Common myeloid progenitor, CD34-positive (primary cell): Measurements from ENCODE around the gene IGFLR1.

ENCODE experiments used
- CTCF ChIA-PET: fragments of 350-600 bp; sonication (Branson Sonifier 250); formaldehyde crosslinking; loops from one replicate; lab custom pipeline; 2021; ENCODE audit warnings: antibody characterized with exemption; lab: Charles Lee
- POLR2A ChIA-PET: fragments of 350-600 bp; sonication (Branson Sonifier 250); formaldehyde crosslinking; loops from one replicate; lab custom pipeline; 2021; ENCODE audit warnings: antibody characterized with exemption; lab: Charles Lee
- DNase-seq, 3 donors: peaks; one replicate each; pipeline versions ENCODE4 v3.0.0 to v3.0.0-alpha.2; 2013
- H3K27ac ChIP-seq, 2 experiments: 1 replicate in 1 of 2; 2 replicates in 1 of 2; pipeline ENCODE4 v1.7.0; 2013; ENCODE audit warnings: inconsistent platforms in 2 of 2, low read length in 2 of 2, mild to moderate bottlenecking in 2 of 2, low read depth in 1 of 2, moderate library complexity in 1 of 2; ENCODE audit not compliant: severe bottlenecking in 2 of 2, insufficient read depth in 1 of 2, poor library complexity in 1 of 2
- H3K27me3 ChIP-seq, 5 experiments: replicated peaks in 2 of 5; 1 replicate in 3 of 5; 2 replicates in 2 of 5; pipeline versions ENCODE4 v1.6.1 to v1.7.0; 2013; ENCODE audit warnings: low read length in 4 of 5, mild to moderate bottlenecking in 2 of 5, moderate library complexity in 2 of 5, inconsistent platforms in 1 of 5; ENCODE audit not compliant: insufficient read depth in 5 of 5, control insufficient read depth in 4 of 5
- H3K36me3 ChIP-seq, 4 experiments: 1 replicate in 2 of 4; 2 replicates in 2 of 4; pipeline versions ENCODE4 v1.6.1 to v1.7.0; 2013; ENCODE audit warnings: low read length in 3 of 4, control low read depth in 1 of 4, mild to moderate bottlenecking in 1 of 4; ENCODE audit not compliant: control insufficient read depth in 4 of 4, insufficient read depth in 4 of 4
- H3K4me1 ChIP-seq, 4 experiments: 1 replicate in 3 of 4; 2 replicates in 1 of 4; pipeline versions ENCODE4 v1.6.1 to v1.7.1; 2013; ENCODE audit warnings: low read length in 3 of 4, mild to moderate bottlenecking in 3 of 4, control low read depth in 1 of 4, inconsistent platforms in 1 of 4, moderate library complexity in 1 of 4; ENCODE audit not compliant: control insufficient read depth in 4 of 4, insufficient read depth in 4 of 4; ENCODE audit errors: control extremely low read depth in 1 of 4
- H3K4me3 ChIP-seq, 7 experiments: 1 replicate in 4 of 7; 2 replicates in 3 of 7; pipeline versions ENCODE4 v1.5.1 to v1.7.0; 2013; ENCODE audit warnings: mild to moderate bottlenecking in 7 of 7, low read length in 6 of 7, moderate library complexity in 6 of 7, inconsistent platforms in 2 of 7, low read depth in 2 of 7, control low read depth in 1 of 7; ENCODE audit not compliant: insufficient read depth in 4 of 7, control insufficient read depth in 1 of 7; ENCODE audit errors: extremely low read depth in 1 of 7
- H3K9me3 ChIP-seq, 5 experiments: 1 replicate in 4 of 5; 2 replicates in 1 of 5; pipeline versions ENCODE4 v1.6.1 to v1.7.1; 2013; ENCODE audit warnings: low read length in 4 of 5, mild to moderate bottlenecking in 2 of 5, inconsistent platforms in 1 of 5, low read depth in 1 of 5, moderate library complexity in 1 of 5; ENCODE audit not compliant: control insufficient read depth in 4 of 5, insufficient read depth in 2 of 5; ENCODE audit errors: control extremely low read depth in 1 of 5
- WGBS: methylation state at CpG from one replicate; pipeline ENCODE4 v1.1.5; 2013; ENCODE audit not compliant: insufficient coverage; 5-methylcytosine and 5-hydroxymethylcytosine counted together

IGFLR1 gene

GRCh38 chr19:35748106-35749020 lies 6.1 kb upstream of the IGFLR1 start, which contains the start of gene LIN37:
TSS of gene LIN37 (plus strand) at chr19:35748576. CDS start at chr19:35748725, 149 bp downstream.
- H3K9me3 ChIP-seq, result no peaks in the 10 kb centered on the region

GRCh38 chr19:35746531-35746930 lies 4.3 kb upstream of the IGFLR1 start:
- no peaks in the 10 kb centered on the region for H3K27me3 ChIP-seq
- no peaks in the 10 kb centered on the region for H3K36me3 ChIP-seq
- peaks cover 16 to 58% (median 52%) of the 10 kb centered on the region in 4 experiments for H3K4me1 ChIP-seq
- POLR2A ChIA-PET, result no interaction called here
- WGBS, result 96% methylated on average over 4 of the region's 5 CpGs
- CTCF ChIA-PET, result no interaction called here
- H3K9me3 ChIP-seq, result no peaks in the 10 kb centered on the region
- peak overlapping the region in 1 of 2 experiments; percentile 100 for H3K27ac ChIP-seq
- no peak for DNase-seq
- H3K4me3 ChIP-seq, result peak overlapping the region in 4 of 7 experiments; percentile 83 to 96 (median 93)

More at GRCh38 chr19:35748106-35749020, 6.1 kb upstream of the IGFLR1 start, which contains the start of gene LIN37:
- ChIA-PET POLR2A (interaction anchor here (0.6 to 1.1 kb wide), 2 partner anchors 8 to 106 kb away, joined by 3 to 4 read pairs; partner anchors contain the start of gene HSPB6), CTCF (interaction anchor here (0.7 to 2.2 kb wide), 4 partner anchors 8 to 71 kb away, joined by 3 to 6 read pairs (median 4); partner anchors contain the start of gene HSPB6)
- peak within 1 kb of the TSS; percentile 73 to 99 (median 95) for H3K4me3 ChIP-seq
- H3K27ac ChIP-seq, result peak within 1 kb of the TSS; percentile 47 to 85
- peak; percentile 99 to 100 (median 99) for DNase-seq
- 2% methylated on average over 28 of the region's 45 CpGs for WGBS
- no peaks in the 10 kb centered on the region for H3K27me3 ChIP-seq
- H3K4me1 ChIP-seq, result peaks cover 12 to 41% (median 35%) of the 10 kb centered on the region in 4 experiments
- H3K36me3 ChIP-seq, result peaks cover 0 to 17% (median 12%) of the 10 kb centered on the region in 4 experiments

GRCh38 chr19:35746087-35746462 lies 3.8 kb upstream of the IGFLR1 start:
- Histone ChIP-seq H3K4me3 (peak overlapping the region; percentile 46 to 96 (median 90)), H3K27me3 (no peaks in the 10 kb centered on the region), H3K9me3 (no peaks in the 10 kb centered on the region), H3K4me1 (peaks cover 16 to 63% (median 56%) of the 10 kb centered on the region in 4 experiments), H3K36me3 (no peaks in the 10 kb centered on the region), H3K27ac (peak overlapping the region; percentile 99 to 100)
- ChIA-PET CTCF (no interaction called here), POLR2A (no interaction called here)
- WGBS, result 10% methylated on average over 3 of the region's 4 CpGs
- DNase-seq, result no peak

- H3K9me3 ChIP-seq, result no peaks in the 10 kb centered on the region
- no peaks in the 10 kb centered on the region for H3K27me3 ChIP-seq
- POLR2A ChIA-PET, result interaction anchor here (1.1 kb wide), 1 partner anchor 27 kb away, joined by 4 read pairs; no protein-coding TSS in a partner anchor
- H3K4me1 ChIP-seq, result peaks cover 16 to 68% (median 61%) of the 10 kb centered on the region in 4 experiments
- peak within 1 kb of the TSS; percentile 99 to 100 for H3K27ac ChIP-seq
- WGBS, result 0% methylated on average over 32 of the region's 40 CpGs
- H3K36me3 ChIP-seq, result no peaks in the 10 kb centered on the region
- DNase-seq, result peak; percentile 99 to 100 (median 100)
- CTCF ChIA-PET, result interaction anchor here (1.2 kb wide), 1 partner anchor 31 kb away, joined by 3 read pairs; no protein-coding TSS in a partner anchor
- H3K4me3 ChIP-seq, result peak within 1 kb of the TSS; percentile 46 to 96 (median 90)
Measured at GRCh38 chr19:35745328-35746086, 3.3 kb upstream of the IGFLR1 start, which contains the start of the genes PSENEN and U2AF1L4. TSS of gene PSENEN (plus strand) at chr19:35745651. CDS start at chr19:35745931, 280 bp downstream. TSS of gene U2AF1L4 (minus strand) at chr19:35745418. CDS start at chr19:35745391, 27 bp downstream.

GRCh38 chr19:35744430-35745327 lies 2.4 kb upstream of the IGFLR1 start:
- Histone ChIP-seq H3K36me3 (peaks cover 0 to 2% (median 0%) of the 10 kb centered on the region in 4 experiments), H3K27ac (peak overlapping the region; percentile 99 to 100), H3K9me3 (no peaks in the 10 kb centered on the region), H3K4me3 (peak overlapping the region; percentile 46 to 96 (median 90)), H3K4me1 (peaks cover 16 to 76% (median 67%) of the 10 kb centered on the region in 4 experiments), H3K27me3 (no peaks in the 10 kb centered on the region)
- ChIA-PET CTCF (interaction anchor here (0.8 to 2.6 kb wide), 4 partner anchors 11 to 75 kb away, joined by 3 to 6 read pairs (median 4); partner anchors contain the start of gene HSPB6), POLR2A (interaction anchor here (1.1 kb wide), 1 partner anchor 26 kb away, joined by 4 read pairs; no protein-coding TSS in a partner anchor)
- WGBS, result 7% methylated on average over 36 of the region's 41 CpGs
- DNase-seq, result peak; percentile 96
